AG04449 (cell line): Measurements from ENCODE around the gene PLCE1.

Source experiments
- CTCF ChIA-PET: fragments of 350-600 bp; formaldehyde crosslinking; extraction: SDS; loops from one replicate; lab custom pipeline; 2021; ENCODE audit warnings: antibody characterized with exemption; lab: Yijun Ruan, JAX
- POLR2A ChIA-PET: fragments of 400-600, 350-600 bp; formaldehyde crosslinking; extraction: SDS; loops from one replicate; lab custom pipeline; 2020; ENCODE audit warnings: antibody characterized with exemption, inconsistent platforms; lab: Yijun Ruan, JAX
- DNase-seq: peaks from one replicate; pipeline ENCODE4 v3.0.0-alpha.2; 2010; ENCODE audit warnings: low read depth, low spot score
- H3K4me3 ChIP-seq: 2 replicates; pipeline ENCODE4 v1.5.1; 2011; ENCODE audit warnings: low read depth, mild to moderate bottlenecking, control low read depth, low read length
- CTCF ChIP-seq: IDR thresholded peaks from one replicate; pipeline ENCODE4 v1.5.1; 2011; ENCODE audit warnings: mild to moderate bottlenecking, moderate library complexity, low read length, control low read depth, inconsistent platforms; ENCODE audit not compliant: insufficient read depth; ENCODE audit errors: missing control alignments

PLCE1 gene

GRCh38 chr10:93980486-93980885, 13.2 kb upstream of the PLCE1 start:
- no peak overlapping the region for H3K4me3 ChIP-seq
- CTCF ChIA-PET, result no interaction called here
- POLR2A ChIA-PET, result no interaction called here
- TF ChIP-seq CTCF, result no peak
- no peak for DNase-seq

- CTCF ChIA-PET, result interaction anchor here (0.8 to 1.7 kb wide), 6 partner anchors 9 to 329 kb away, joined by 3 to 8 read pairs (median 3); no protein-coding TSS in a partner anchor
Measured at GRCh38 chr10:93991114-93991513, 2.6 kb upstream of the PLCE1 start.

GRCh38 chr10:93991596-93992284, 2.0 kb upstream of the PLCE1 start:
- ChIA-PET POLR2A (interaction anchor here (0.5 kb wide), 1 partner anchor 14 kb away, joined by 3 read pairs; no protein-coding TSS in a partner anchor), CTCF (interaction anchor here (0.8 to 1.3 kb wide), 7 partner anchors 10 to 329 kb away, joined by 3 to 4 read pairs (median 3); no protein-coding TSS in a partner anchor)
- H3K4me3 ChIP-seq, result peak overlapping the region; percentile 19
- no peak for TF ChIP-seq CTCF
- DNase-seq, result no peak

More at GRCh38 chr10:93991114-93991513, 2.6 kb upstream of the PLCE1 start:
- H3K4me3 ChIP-seq, result no peak overlapping the region
- no peak for TF ChIP-seq CTCF
- DNase-seq, result no peak
- POLR2A ChIA-PET, result no interaction called here

GRCh38 chr10:93992400-93993030, 1.2 kb upstream of the PLCE1 start:
- ChIA-PET CTCF (interaction anchor here (0.8 to 1.3 kb wide), 5 partner anchors 11 to 327 kb away, joined by 3 to 4 read pairs (median 3); no protein-coding TSS in a partner anchor), POLR2A (interaction anchor here (0.5 kb wide), 1 partner anchor 14 kb away, joined by 3 read pairs; no protein-coding TSS in a partner anchor)
- H3K4me3 ChIP-seq, result no peak overlapping the region
- TF ChIP-seq CTCF, result peak; percentile 17
- DNase-seq, result no peak

- CTCF ChIA-PET, result interaction anchor here (1.1 kb wide), 1 partner anchor 10 kb away, joined by 4 read pairs; no protein-coding TSS in a partner anchor
- TF ChIP-seq CTCF, result no peak
- peak overlapping the region; percentile 75 for H3K4me3 ChIP-seq
- no peak for DNase-seq
- POLR2A ChIA-PET, result no interaction called here
Measured at GRCh38 chr10:93993414-93993781, 333 bp upstream of the PLCE1 start.

GRCh38 chr10:93994438-93994801, 689 bp downstream of the PLCE1 start:
- no peak for DNase-seq
- ChIA-PET POLR2A (no interaction called here), CTCF (interaction anchor here (0.7 to 1.1 kb wide), 2 partner anchors 9 to 79 kb away, joined by 3 to 4 read pairs; no protein-coding TSS in a partner anchor)
- TF ChIP-seq CTCF, result no peak
- H3K4me3 ChIP-seq, result peak overlapping the region; percentile 75
